HG02763 (cell line): ENCODE measurements around the gene SARDH.
"Not testable (repeated sequence)": the region's sequence is repeated elsewhere in the genome, so short reads cannot be mapped to it uniquely, and the experiment has no call there.

Experiments used
- ATAC-seq: cut with Tn5 transposase; IDR thresholded peaks from one replicate; pipeline ENCODE4 v1.9.1; 2021; ENCODE audit warnings: mild to moderate bottlenecking, moderate library complexity; ENCODE audit not compliant: unreplicated experiment

Gene SARDH

GRCh38 chr9:133777068-133777791 is 39.1 kb upstream of the SARDH start:
- no peak for ATAC-seq

GRCh38 chr9:133775951-133776905 is 38.1 kb upstream of the SARDH start:
- ATAC-seq, result no peak

- no peak for ATAC-seq
Observed at GRCh38 chr9:133775291-133775690, 37.1 kb upstream of the SARDH start.

GRCh38 chr9:133774799-133775198 is 36.6 kb upstream of the SARDH start:
- ATAC-seq, result no peak

GRCh38 chr9:133773889-133774655 is 35.9 kb upstream of the SARDH start:
- no peak for ATAC-seq

GRCh38 chr9:133772581-133772980 is 34.4 kb upstream of the SARDH start:
- no peak for ATAC-seq

GRCh38 chr9:133771486-133772482 is 33.6 kb upstream of the SARDH start:
- no peak for ATAC-seq

- ATAC-seq, result no peak
Observed at GRCh38 chr9:133770076-133770777, 32.1 kb upstream of the SARDH start.

GRCh38 chr9:133769511-133770075 is 31.4 kb upstream of the SARDH start:
- ATAC-seq, result no peak

GRCh38 chr9:133768859-133769510 is 30.8 kb upstream of the SARDH start:
- no peak for ATAC-seq

- no peak for ATAC-seq
Observed at GRCh38 chr9:133768371-133768858, 30.3 kb upstream of the SARDH start.

GRCh38 chr9:133767625-133768024 is 29.5 kb upstream of the SARDH start:
- ATAC-seq, result no peak

GRCh38 chr9:133767008-133767407 is 28.9 kb upstream of the SARDH start:
- ATAC-seq, result no peak

GRCh38 chr9:133766234-133766633 is 28.1 kb upstream of the SARDH start:
- not testable (repeated sequence) for ATAC-seq

- ATAC-seq, result no peak
Observed at GRCh38 chr9:133763272-133764183, 25.4 kb upstream of the SARDH start.

GRCh38 chr9:133762488-133763271 is 24.5 kb upstream of the SARDH start:
- no peak for ATAC-seq
